ENCODE data around the gene IRS2. TPM values are rescaled to one million over a fixed set of nuclear protein-coding genes. Genes with fewer than 3 reads are reported as not detected.
"Not testable (repeated sequence)": the region's sequence is repeated elsewhere in the genome, so short reads cannot be mapped to it uniquely, and the experiment has no call there.

The IRS2 gene
- polyA plus RNA-seq, 3 donors from 2014 or later: 0.57 to 2.6 (median 2.5) TPM

DNA sequence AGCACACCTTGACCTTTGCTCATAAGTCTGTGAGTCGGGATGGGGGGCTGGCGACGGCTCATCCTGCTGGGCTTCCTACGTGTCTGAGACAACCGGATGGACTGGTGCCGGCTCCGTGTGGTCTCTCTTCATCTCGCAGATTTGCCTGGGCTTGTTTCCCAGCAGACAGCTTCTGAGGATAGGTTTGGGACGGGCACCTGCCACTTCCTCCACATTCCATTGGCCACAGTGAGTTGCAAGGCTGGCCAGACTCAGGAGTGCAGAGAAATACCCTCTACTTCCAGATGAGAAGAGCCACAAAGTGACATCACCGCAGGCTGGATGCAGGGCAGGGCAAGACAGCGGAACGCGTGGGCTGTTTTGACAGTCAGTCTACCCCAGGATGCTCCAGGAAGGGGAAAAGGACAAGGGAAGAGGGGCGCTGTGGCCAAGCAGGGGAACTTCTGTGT is 48.1 kb downstream of the IRS2 start:
- Mint-ChIP-seq H3K4me3 (no peak overlapping the region), H3K36me3 (no peaks in the 10 kb centered on the region), H3K9me3 (no peaks in the 10 kb centered on the region), H3K27ac (no peak overlapping the region), H3K4me1 (peaks cover 7 to 13% of the 10 kb centered on the region in 2 donors), H3K27me3 (ENCODE audit: low read depth in 3 of 3) (peaks cover 3 to 12% (median 9%) of the 10 kb centered on the region in 3 donors)
- no peak for DNase-seq

DNA sequence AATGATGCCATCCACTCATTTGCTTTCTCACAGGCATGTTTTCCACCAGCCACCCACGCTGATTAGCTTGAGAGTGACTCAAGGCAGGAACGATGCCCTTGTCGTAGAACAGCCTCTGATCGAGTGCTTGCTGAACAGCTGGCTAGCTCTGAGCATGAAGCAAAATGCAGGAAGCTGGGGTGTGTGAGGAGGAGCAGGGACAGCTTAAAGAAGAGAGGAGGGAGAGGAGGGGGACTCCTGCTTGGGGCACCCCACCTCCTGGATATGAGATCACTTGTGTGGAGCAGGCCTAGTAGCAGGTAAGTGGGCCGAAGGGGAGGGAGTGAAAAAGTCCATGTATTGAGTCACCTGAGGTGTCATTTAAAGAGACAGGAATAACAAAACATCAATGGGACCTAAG is 48.8 kb downstream of the IRS2 start:
- Mint-ChIP-seq H3K27ac (no peak overlapping the region), H3K36me3 (no peaks in the 10 kb centered on the region), H3K27me3 (ENCODE audit: low read depth in 3 of 3) (peaks cover 3 to 8% (median 7%) of the 10 kb centered on the region in 3 donors), H3K4me1 (peaks cover 8 to 12% of the 10 kb centered on the region in 2 donors), H3K9me3 (no peaks in the 10 kb centered on the region), H3K4me3 (no peak overlapping the region)
- no peak for DNase-seq

DNA sequence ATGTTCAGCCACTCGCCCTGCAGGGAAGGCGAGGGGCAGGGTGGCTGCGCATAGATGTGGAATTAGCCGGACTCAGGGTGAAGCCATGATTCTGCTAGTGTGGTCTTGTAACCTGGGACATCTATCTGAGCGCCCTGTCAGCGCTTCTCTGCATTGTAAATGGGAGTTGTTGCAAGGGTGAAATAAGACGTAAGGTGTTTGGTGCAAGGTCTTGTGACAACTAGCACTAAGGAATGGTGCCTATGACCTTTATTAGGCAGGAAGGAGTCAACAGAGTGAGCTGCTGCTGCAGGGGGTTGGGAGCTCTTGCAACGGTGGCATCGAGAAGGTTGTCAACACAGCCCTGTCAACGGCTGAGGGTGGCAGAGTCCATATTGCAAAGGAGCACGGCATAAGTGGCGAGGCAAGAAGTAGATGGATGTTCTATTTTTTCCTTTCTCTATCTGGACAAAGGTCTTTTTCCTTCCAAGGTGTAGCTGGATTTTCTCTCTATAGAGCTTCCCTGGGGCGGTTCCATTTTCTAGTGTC is 49.3 kb downstream of the IRS2 start:
- H3K27me3 Mint-ChIP-seq (ENCODE audit: low read depth in 3 of 3): peaks cover 3 to 11% (median 7%) of the 10 kb centered on the region in 3 donors

DNA sequence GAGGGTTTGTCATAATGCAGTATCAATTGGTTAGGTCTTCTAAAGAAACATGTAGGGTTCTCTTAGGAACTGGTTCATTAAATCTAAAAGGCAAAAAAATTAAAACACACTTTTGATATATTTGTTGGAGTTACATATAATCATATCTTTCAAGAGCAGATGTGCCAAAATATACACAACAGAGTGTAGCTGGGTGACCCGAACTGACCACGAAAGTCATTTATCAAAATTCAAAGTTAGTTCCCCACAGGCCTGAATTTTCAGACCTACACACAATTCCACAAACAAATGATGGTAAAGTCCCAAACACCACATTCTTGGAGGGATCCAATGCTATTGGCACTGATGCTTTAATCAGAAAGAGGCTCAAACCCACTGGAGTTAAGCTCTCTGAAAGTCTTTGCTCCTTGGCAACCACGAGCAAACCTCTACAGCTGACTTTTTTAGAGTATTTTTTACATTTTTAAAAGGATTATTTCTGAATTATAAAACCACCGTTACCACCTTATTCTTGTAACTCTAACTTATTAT is 50.9 kb downstream of the IRS2 start:
- no peak for DNase-seq
- Mint-ChIP-seq H3K36me3 (peaks cover 0 to 4% (median 0%) of the 10 kb centered on the region in 3 donors), H3K4me1 (peaks cover 11 to 22% of the 10 kb centered on the region in 2 donors), H3K4me3 (no peak overlapping the region), H3K9me3 (peaks cover 0 to 5% (median 0%) of the 10 kb centered on the region in 6 donors), H3K27ac (no peak overlapping the region), H3K27me3 (ENCODE audit: low read depth in 3 of 3) (peaks cover 5 to 11% (median 5%) of the 10 kb centered on the region in 3 donors)

More for the DNA sequence above, 49.3 kb downstream of the IRS2 start:
- Mint-ChIP-seq H3K4me1 (peaks cover 8 to 15% of the 10 kb centered on the region in 2 donors), H3K4me3 (no peak overlapping the region), H3K36me3 (peaks cover 0 to 2% (median 0%) of the 10 kb centered on the region in 3 donors), H3K9me3 (peaks cover 0 to 2% (median 0%) of the 10 kb centered on the region in 6 donors), H3K27ac (no peak overlapping the region)
- no peak for DNase-seq

DNA sequence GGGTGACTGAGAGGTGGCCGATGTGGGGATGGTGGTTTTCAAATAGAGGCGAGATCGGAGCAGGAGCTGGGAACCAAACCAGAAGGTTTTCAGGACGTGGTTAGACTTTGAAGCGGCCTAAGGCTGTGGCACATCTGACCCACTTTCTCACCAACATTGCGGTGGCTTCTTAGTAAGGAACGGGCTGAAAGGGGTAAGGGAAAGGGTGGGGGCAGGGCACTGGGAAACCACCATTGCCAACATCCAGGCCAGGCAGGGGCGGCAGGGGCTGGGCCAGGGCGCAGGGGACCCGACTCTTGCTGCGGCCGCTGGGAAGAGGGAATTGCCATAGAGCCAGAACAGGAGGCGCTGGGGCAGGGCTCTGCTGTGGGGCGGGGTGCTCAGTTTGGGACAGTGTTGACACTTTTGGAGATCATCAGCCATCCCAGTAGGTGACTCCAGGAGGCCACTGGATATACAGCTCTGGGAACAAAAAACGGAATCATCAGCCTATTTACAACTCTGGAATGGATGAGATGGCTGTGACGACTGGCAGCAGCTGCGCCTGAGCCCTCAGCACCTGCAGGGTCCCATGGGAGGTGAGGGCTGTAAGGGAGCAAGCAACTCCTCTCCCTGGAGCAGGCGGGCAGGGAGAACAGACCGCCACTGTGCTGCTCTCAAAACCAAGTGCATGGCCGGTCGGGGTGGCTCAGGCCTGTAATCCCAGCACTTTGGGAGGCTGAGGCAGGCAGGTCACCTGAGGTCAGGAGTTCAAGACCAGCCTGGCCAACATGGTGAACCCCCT is 52.2 kb downstream of the IRS2 start:
- Mint-ChIP-seq H3K4me1 (peaks cover 11 to 22% of the 10 kb centered on the region in 2 donors), H3K36me3 (peaks cover 0 to 4% (median 0%) of the 10 kb centered on the region in 3 donors), H3K9me3 (peaks cover 0 to 5% (median 0%) of the 10 kb centered on the region in 6 donors), H3K27me3 (ENCODE audit: low read depth in 3 of 3) (peaks cover 7 to 11% (median 11%) of the 10 kb centered on the region in 3 donors), H3K4me3 (peak overlapping the region in 2 of 5 donors; percentile 44 to 62), H3K27ac (no peak overlapping the region)
- DNase-seq: peak in 2 of 3 donors; percentile 16 to 17

DNA sequence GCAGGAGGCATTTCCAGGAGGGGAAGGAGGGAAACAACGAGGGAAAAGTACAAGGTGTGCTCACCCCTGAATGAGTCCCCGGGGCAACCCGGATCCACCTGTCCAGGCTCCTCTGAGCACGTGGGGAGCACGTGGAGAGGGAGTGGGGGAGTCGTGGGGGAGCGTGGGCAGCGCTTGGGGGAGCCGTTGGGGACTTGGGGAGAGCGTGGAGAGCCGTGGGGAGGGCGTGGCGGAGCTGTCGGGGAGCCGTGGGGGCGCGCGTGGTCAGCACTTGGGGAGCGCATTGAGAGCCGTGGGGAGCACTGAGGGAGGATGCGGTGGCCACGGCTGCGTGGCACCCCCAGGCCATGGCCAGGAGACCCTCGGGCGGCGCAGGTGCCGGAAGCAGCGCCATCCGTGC is 52.8 kb downstream of the IRS2 start:
- no peak overlapping the region for H3K27ac Mint-ChIP-seq
- H3K27me3 Mint-ChIP-seq (ENCODE audit: low read depth in 3 of 3): peaks cover 7 to 11% (median 11%) of the 10 kb centered on the region in 3 donors
- H3K4me1 Mint-ChIP-seq: peaks cover 11 to 22% of the 10 kb centered on the region in 2 donors
- H3K4me3 Mint-ChIP-seq: peak overlapping the region in 3 of 5 donors; percentile 11 to 62 (median 44)
- H3K36me3 Mint-ChIP-seq: peaks cover 0 to 4% (median 0%) of the 10 kb centered on the region in 3 donors
- DNase-seq: peak in 1 of 3 donors; percentile 13
- H3K9me3 Mint-ChIP-seq: peaks cover 0 to 5% (median 0%) of the 10 kb centered on the region in 6 donors

DNA sequence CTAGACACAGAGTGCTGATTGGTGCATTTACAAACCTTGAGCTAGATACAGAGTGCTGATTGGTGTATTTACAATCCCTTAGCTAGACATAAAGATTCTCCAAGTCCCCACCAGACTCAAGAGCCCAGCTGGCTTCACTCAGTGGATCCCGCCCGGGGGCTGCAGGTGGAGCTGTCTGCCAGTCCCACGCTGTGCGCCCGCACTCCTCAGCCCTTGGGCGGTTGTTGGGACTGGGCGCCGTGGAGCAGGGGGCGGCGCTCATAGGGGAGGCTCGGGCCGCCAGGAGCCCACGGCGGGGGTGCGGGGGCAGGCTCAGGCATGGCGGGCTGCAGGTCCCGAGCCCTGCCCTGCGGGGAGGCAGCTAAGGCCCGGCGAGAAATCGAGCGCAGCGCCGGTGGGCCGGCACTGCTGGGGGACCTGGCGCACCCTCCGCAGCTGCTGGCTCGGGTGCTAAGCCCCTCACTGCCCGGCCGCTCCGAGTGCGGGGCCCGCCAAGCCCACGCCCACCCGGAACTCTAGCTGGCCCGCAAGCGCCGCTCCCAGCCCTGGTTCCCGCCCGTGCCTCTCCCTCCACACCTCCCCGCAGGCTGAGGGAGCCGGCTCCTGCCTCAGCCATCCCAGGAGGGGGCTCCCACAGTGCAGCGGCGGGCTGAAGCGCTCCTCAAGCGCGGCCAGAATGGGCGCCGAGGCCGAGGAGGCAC is 53.8 kb downstream of the IRS2 start:
- H3K36me3 Mint-ChIP-seq, DNase-seq, H3K27ac Mint-ChIP-seq, H3K9me3 Mint-ChIP-seq: not testable (repeated sequence)
- H3K4me1 Mint-ChIP-seq: peaks cover 11 to 22% of the 10 kb centered on the region in 2 donors
- peak overlapping the region in 4 of 5 donors; percentile 69 to 85 (median 78) for H3K4me3 Mint-ChIP-seq
- peaks cover 7 to 11% (median 11%) of the 10 kb centered on the region in 3 donors for H3K27me3 Mint-ChIP-seq (ENCODE audit: low read depth in 3 of 3)

DNA sequence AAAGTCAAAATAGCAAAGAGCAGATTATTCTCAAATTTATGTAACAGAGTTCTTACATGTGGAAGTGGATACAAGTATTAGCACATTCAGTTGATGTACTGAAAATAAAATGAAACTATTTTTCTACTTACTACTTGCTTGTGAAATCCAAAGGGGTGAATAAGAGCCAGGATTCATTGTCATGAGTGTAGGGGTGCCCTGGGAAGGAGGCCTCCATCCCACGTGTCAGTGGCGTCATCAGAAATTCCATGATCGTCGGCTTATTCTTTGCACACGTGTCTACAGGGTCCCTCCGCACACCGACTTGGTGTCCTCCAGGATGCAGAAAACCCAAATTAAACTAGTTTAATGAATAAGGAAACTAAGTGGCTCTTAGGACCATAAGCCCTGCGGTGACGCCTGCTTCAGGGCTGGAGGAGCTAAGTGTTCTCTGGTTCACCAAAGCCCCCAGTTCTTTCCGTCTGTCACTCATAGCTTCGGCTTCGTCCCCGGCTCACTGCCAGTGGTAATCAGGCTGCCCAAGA is 55.5 kb downstream of the IRS2 start:
- no peak for DNase-seq
- Mint-ChIP-seq H3K4me3 (peak overlapping the region in 1 of 5 donors; percentile 27), H3K27ac (no peak overlapping the region), H3K4me1 (peaks cover 11 to 22% of the 10 kb centered on the region in 2 donors), H3K27me3 (ENCODE audit: low read depth in 3 of 3) (peaks cover 7 to 14% (median 12%) of the 10 kb centered on the region in 3 donors), H3K36me3 (peaks cover 0 to 4% (median 0%) of the 10 kb centered on the region in 3 donors), H3K9me3 (peaks cover 0 to 5% (median under 1%) of the 10 kb centered on the region in 6 donors)

DNA sequence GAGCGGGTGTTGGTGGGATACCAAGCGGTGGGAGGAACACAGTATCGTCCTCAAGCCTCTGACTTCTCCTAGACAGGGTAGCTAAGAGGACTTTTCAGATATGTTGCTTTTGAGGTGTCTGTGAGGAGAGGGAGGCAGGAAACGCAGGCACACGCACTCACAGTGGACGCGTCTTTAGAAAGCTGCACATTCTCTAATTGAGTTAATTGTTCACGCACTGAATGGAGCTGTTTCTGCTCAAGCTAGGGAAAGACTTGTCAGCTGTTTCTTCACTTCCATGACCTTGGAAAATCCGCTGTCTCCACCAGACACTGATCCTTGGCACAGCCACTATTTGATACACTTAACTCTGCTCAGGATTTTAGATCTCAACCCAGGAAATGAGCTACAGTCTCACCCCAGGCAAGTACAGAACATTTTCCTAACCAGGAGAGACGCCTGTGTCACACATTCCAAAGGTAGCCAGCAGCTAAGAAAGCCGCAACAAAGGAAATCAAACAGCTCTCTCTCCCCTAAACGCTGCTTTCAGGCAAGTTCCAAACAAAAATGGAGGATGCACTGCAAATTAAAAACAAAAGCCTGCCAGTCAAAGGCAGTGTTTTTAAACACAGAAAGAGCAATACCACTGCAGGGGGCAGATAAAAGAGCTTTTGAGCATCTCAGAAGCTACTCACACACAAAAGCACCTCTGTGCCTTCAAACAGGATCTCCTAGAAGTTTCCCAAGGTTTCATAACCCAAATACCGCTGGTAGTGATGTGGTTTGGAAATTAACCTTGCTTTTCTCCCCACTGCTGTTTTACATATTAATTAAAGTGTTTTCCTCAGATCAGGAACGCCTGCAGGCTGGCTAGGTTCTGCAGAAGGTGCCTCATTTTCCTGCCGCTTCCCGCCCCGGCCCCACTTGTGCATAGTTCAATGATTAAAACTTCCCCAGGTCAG is 57.3 kb downstream of the IRS2 start:
- Mint-ChIP-seq H3K4me1 (peaks cover 10 to 20% of the 10 kb centered on the region in 2 donors), H3K4me3 (no peak overlapping the region), H3K9me3 (peaks cover 0 to 5% (median under 1%) of the 10 kb centered on the region in 6 donors), H3K36me3 (peaks cover 0 to 4% (median 0%) of the 10 kb centered on the region in 3 donors), H3K27ac (no peak overlapping the region), H3K27me3 (ENCODE audit: low read depth in 3 of 3) (peaks cover 7 to 12% (median 11%) of the 10 kb centered on the region in 3 donors)
- DNase-seq: no peak

DNA sequence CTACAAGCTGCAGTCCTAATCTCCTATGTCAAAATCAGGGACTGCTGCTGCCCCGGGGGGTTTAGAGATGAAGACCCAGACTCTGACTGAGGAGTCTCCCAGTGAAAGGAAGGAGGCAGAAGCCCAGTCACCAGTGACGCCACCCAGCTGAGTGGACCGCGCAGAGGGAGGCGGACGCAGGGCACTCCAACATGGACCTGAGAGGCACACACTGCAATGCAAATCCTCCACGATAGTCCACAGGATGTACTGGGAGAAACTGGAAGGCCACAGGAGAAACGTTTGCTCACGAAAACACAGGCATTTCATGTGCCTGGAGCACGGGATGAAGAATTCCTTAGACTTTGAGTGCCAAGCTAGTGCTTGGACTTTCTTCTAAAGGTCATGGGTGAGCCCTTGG is 58.3 kb downstream of the IRS2 start:
- Mint-ChIP-seq H3K4me3 (no peak overlapping the region), H3K9me3 (peaks cover 0 to 5% (median under 1%) of the 10 kb centered on the region in 6 donors)

DNA sequence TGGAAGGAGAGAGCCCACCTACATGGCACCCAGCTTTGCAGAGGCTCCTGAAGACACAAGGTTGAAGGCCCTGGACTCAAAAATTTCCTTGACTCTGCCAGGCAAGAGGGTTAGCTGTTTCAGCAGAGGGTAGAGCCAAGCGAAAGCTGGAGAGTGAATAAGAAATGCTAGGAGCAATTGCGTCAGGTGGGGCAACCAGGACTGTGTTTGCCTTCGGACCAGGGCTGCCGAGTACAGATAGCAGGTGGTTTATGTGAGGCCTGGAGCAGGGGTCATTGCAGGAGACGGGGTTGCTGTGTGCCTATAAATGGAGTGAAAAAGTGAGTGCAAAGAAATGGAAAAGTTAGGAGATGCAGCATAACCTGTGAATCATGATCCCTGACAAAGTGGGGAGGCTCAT is 59.1 kb downstream of the IRS2 start:
- Mint-ChIP-seq H3K27me3 (ENCODE audit: low read depth in 3 of 3) (peaks cover 6 to 9% (median 7%) of the 10 kb centered on the region in 3 donors), H3K9me3 (peaks cover 0 to 4% (median under 1%) of the 10 kb centered on the region in 6 donors), H3K36me3 (peaks cover 0 to 3% (median 0%) of the 10 kb centered on the region in 3 donors), H3K27ac (no peak overlapping the region), H3K4me1 (peaks cover 3 to 8% of the 10 kb centered on the region in 2 donors), H3K4me3 (no peak overlapping the region)
- no peak for DNase-seq

More for the DNA sequence above, 58.3 kb downstream of the IRS2 start:
- H3K27me3 Mint-ChIP-seq (ENCODE audit: low read depth in 3 of 3): peaks cover 7 to 9% (median 7%) of the 10 kb centered on the region in 3 donors
- peaks cover 0 to 4% (median 0%) of the 10 kb centered on the region in 3 donors for H3K36me3 Mint-ChIP-seq
- H3K4me1 Mint-ChIP-seq: peaks cover 3 to 10% of the 10 kb centered on the region in 2 donors
- H3K27ac Mint-ChIP-seq: no peak overlapping the region
- no peak for DNase-seq

DNA sequence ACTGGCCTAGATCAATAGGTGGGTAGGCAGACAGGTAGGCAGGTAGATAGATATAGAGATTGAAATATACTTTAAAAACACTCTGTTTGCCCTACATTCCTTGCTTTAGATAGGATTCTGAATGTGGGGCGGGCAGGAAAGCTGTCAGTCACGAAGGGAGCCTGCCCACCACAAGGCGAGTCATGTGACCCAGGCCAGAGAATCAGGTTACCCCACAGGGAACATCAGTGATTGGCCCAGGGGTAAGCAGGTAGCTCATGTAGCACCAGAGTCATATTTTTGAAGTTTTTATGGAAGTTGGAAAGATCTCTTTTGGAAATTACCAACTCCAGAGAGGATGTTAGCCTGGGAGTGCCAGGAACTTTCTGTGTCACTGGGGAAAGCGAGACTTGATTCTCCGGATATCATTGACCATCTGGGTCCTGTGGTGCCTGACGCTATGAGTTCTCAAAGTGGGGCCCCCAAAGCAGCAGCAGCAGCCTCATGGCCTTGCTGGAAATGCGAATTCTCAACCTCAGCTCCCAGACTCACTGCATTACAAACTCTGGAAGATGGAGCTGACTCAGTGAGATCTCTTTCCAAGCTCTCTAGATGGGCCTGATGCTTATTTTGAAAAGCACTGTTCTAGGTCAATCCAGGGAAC is 60.3 kb downstream of the IRS2 start:
- H3K36me3 Mint-ChIP-seq: no peaks in the 10 kb centered on the region
- H3K4me3 Mint-ChIP-seq: no peak overlapping the region
- H3K27me3 Mint-ChIP-seq (ENCODE audit: low read depth in 3 of 3): peaks cover 3 to 9% (median 3%) of the 10 kb centered on the region in 3 donors
- H3K27ac Mint-ChIP-seq: no peak overlapping the region
- peaks cover 0 to 2% (median 0%) of the 10 kb centered on the region in 6 donors for H3K9me3 Mint-ChIP-seq
- DNase-seq: no peak
- no peaks in the 10 kb centered on the region for H3K4me1 Mint-ChIP-seq

Data from immature natural killer cell (primary cell).